Stimulated activated CD4-positive, alpha-beta T cell treated with anti-CD3 and anti-CD28 coated beads, TNF-alpha, amount 100 ng/mL, for 4 hours (primary cell): Measurements from ENCODE around the gene AKT1S1.
"Not testable (repeated sequence)": the region's sequence is repeated elsewhere in the genome, so short reads cannot be mapped to it uniquely, and the experiment has no call there.

Source experiments
- DNase-seq, 3 experiments: peaks; one replicate each; pipeline ENCODE4 v3.0.0-alpha.2; 2020; ENCODE audit warnings: low read depth in 3 of 3

AKT1S1 gene

GRCh38 chr19:49837009-49837310 lies 40.2 kb downstream of the AKT1S1 start:
- no peak for DNase-seq

GRCh38 chr19:49836176-49837008 lies 40.8 kb downstream of the AKT1S1 start:
- no peak for DNase-seq

GRCh38 chr19:49835562-49835961 lies 41.6 kb downstream of the AKT1S1 start:
- DNase-seq: no peak

GRCh38 chr19:49833599-49833998 lies 43.6 kb downstream of the AKT1S1 start:
- no peak for DNase-seq

- no peak for DNase-seq
These were observed 44.6 kb downstream of the AKT1S1 start for GRCh38 chr19:49832556-49832955.

- DNase-seq: no peak
These were observed 45.6 kb downstream of the AKT1S1 start for GRCh38 chr19:49831592-49831991.

- no peak for DNase-seq
These were observed 46.4 kb downstream of the AKT1S1 start for GRCh38 chr19:49830766-49831165.

- DNase-seq: no peak
These were observed 47.4 kb downstream of the AKT1S1 start for GRCh38 chr19:49829721-49830120.

- DNase-seq: no peak
These were observed 48.0 kb downstream of the AKT1S1 start for GRCh38 chr19:49829200-49829599.

- no peak for DNase-seq
These were observed 50.1 kb downstream of the AKT1S1 start for GRCh38 chr19:49827034-49827433.

GRCh38 chr19:49824662-49825061 lies 52.5 kb downstream of the AKT1S1 start:
- no peak for DNase-seq

- DNase-seq: no peak
These were observed 53.7 kb downstream of the AKT1S1 start for GRCh38 chr19:49823472-49823871.

- no peak for DNase-seq
These were observed 57.0 kb downstream of the AKT1S1 start for GRCh38 chr19:49820125-49820524.

GRCh38 chr19:49819452-49820115 lies 57.6 kb downstream of the AKT1S1 start:
- DNase-seq: not testable (repeated sequence)
